IPS DF 4.7 (cell line): ENCODE results near the gene DNMT3L.
"Not testable (repeated sequence)": the region's sequence is repeated elsewhere in the genome, so short reads cannot be mapped to it uniquely, and the experiment has no call there.

ENCODE experiments used
- DNase-seq: peaks from one replicate; pipeline ENCODE4 v3.0.0-alpha.2; 2013; ENCODE audit warnings: low spot score; ENCODE audit errors: extremely low read depth

DNMT3L gene

GRCh38 chr21:44261675-44262295, at the start of gene DNMT3L:
Gene DNMT3L (minus strand): TSS chr21:44261897. CDS start chr21:44261259, 638 bp downstream.
- no peak for DNase-seq

GRCh38 chr21:44310628-44311507, 49.2 kb upstream of the DNMT3L start:
- no peak for DNase-seq

- DNase-seq, result no peak
Observed at GRCh38 chr21:44306936-44307704, 45.4 kb upstream of the DNMT3L start.

GRCh38 chr21:44305691-44306090, 44.0 kb upstream of the DNMT3L start:
- no peak for DNase-seq

- no peak for DNase-seq
Observed at GRCh38 chr21:44304877-44305293, 43.2 kb upstream of the DNMT3L start.

GRCh38 chr21:44304011-44304616, 42.4 kb upstream of the DNMT3L start:
- DNase-seq, result no peak

GRCh38 chr21:44303490-44303981, 41.8 kb upstream of the DNMT3L start:
- DNase-seq, result no peak

GRCh38 chr21:44302573-44303401, 41.1 kb upstream of the DNMT3L start:
- not testable (repeated sequence) for DNase-seq

GRCh38 chr21:44301961-44302406, 40.3 kb upstream of the DNMT3L start:
- DNase-seq, result no peak

GRCh38 chr21:44301141-44301540, 39.4 kb upstream of the DNMT3L start:
- no peak for DNase-seq

GRCh38 chr21:44300262-44300959, 38.7 kb upstream of the DNMT3L start:
- DNase-seq, result no peak

GRCh38 chr21:44299458-44300261, 38.0 kb upstream of the DNMT3L start, which contains the start of gene PFKL:
Gene PFKL (plus strand): TSS chr21:44300053. CDS start chr21:44300106, 53 bp downstream.
- DNase-seq, result no peak

GRCh38 chr21:44299085-44299457, 37.4 kb upstream of the DNMT3L start:
- no peak for DNase-seq

GRCh38 chr21:44298301-44298700, 36.6 kb upstream of the DNMT3L start:
- DNase-seq, result no peak

GRCh38 chr21:44297525-44298290, 36.0 kb upstream of the DNMT3L start:
- no peak for DNase-seq

- DNase-seq, result no peak
Observed at GRCh38 chr21:44296916-44297315, 35.2 kb upstream of the DNMT3L start.

- DNase-seq, result no peak
Observed at GRCh38 chr21:44296103-44296519, 34.4 kb upstream of the DNMT3L start.

- DNase-seq, result no peak
Observed at GRCh38 chr21:44295646-44296045, 33.9 kb upstream of the DNMT3L start.
